Measurements from ENCODE around the gene GLIPR2. TPM values are rescaled to one million over a fixed set of nuclear protein-coding genes. Genes with fewer than 3 reads are reported as not detected.

GLIPR2 gene
- polyA plus RNA-seq, 1 experiment, result 115 TPM

DNA sequence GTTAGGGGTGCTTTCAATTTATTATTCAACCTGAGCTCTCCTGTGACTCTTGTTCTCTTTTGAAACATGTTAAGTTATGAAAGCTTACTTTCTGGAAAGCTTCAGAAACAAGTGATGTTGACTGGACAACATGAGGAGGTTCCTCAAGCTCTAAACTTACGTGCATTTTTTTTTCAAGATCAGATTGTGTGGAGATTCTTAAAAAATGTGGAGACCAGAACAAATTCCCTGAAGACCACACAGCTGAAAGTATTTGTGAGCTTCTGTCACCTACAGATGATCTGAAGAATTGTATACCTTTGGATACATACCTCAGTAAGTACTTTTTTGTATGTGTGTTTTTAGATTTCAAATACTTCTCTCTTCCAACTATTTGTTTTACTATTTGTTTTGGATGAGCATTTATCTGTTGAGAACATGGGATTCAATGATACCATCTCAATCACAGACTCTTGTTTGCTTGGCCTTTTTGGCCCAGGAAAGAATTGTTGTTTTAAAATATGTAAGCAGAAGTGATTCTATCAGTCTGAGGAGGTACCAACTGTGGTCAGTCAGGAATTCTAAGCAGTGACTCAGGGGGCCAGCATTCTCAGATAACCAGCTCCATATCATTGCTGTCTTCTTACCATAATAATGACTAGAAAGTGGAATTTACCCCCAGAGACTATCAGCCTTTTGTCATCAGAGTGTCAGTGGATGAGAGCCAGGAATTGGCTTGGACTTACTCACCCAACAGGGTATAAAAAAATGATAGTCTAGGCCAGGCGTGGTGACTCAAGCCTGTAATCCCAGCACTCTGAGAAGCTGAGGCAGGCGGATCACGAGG is 34.4 kb upstream of the GLIPR2 start:
- TF ChIP-seq, protein P1, sequence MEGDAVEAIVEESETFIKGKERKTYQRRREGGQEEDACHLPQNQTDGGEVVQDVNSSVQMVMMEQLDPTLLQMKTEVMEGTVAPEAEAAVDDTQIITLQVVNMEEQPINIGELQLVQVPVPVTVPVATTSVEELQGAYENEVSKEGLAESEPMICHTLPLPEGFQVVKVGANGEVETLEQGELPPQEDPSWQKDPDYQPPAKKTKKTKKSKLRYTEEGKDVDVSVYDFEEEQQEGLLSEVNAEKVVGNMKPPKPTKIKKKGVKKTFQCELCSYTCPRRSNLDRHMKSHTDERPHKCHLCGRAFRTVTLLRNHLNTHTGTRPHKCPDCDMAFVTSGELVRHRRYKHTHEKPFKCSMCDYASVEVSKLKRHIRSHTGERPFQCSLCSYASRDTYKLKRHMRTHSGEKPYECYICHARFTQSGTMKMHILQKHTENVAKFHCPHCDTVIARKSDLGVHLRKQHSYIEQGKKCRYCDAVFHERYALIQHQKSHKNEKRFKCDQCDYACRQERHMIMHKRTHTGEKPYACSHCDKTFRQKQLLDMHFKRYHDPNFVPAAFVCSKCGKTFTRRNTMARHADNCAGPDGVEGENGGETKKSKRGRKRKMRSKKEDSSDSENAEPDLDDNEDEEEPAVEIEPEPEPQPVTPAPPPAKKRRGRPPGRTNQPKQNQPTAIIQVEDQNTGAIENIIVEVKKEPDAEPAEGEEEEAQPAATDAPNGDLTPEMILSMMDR (IDR thresholded peaks at IDR 0.05; ENCODE audit: low read depth, low read length), result no peak
- no peaks in the 10 kb centered on the region for H3K27me3 ChIP-seq (ENCODE audit: control insufficient read depth, insufficient read depth, low read length)
- POLR2A ChIA-PET, result interaction anchor here (0.6 to 2.8 kb wide), 17 partner anchors 10 to 234 kb away, joined by 3 to 18 read pairs (median 6); partner anchors contain the start of genes CLTA, GLIPR2, HRCT1 and RECK
- H3K9me3 ChIP-seq (ENCODE audit: control insufficient read depth, insufficient read depth, low read length), result no peaks in the 10 kb centered on the region
- H3K27ac ChIP-seq (ENCODE audit: low read depth, low read length), result peak overlapping the region; percentile 86
- peak; percentile 97 for DNase-seq (ENCODE audit: low read depth, low spot score)
- no peak overlapping the region for H3K4me3 ChIP-seq (ENCODE audit: low read depth, low read length)
- CTCF ChIA-PET, result interaction anchor here (0.6 to 2.0 kb wide), 16 partner anchors 9 to 277 kb away, joined by 3 to 11 read pairs (median 4); partner anchors contain the start of genes CLTA and GLIPR2

DNA sequence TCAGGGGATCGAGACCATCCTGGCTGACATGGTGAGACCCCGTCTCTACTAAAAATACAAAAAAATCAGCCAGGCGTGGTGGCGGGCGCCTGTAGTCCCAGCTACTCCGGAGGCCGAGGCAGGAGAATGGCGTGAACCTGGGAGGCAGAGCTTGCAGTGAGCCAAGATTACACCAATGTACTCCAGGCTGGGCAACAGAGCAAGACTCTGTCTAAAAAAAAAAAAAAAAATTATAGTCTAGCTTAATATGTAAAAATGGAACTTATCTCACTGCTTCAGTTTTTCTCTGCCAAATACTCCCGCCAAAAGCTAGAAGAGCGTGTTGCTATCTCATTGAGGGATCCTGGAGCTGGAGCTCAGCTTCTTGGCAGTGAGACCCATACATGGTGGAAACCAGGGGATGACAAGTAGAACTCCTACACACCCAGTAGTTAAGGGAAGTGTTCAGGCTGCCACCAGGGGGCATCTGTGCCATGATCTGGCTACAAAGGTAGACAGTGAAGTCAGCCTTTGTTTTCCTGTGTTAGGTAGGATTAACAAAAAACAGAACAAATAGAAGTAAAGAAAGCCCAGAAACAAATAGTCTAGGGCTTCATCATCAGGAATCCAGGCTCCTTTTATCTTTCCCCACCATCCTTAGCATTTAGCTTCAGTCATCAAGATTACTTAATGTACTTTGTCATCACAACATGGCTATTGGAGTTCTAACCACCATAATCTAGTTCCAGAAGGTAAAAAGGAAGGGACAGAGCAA is 33.6 kb upstream of the GLIPR2 start:
- peak overlapping the region; percentile 86 for H3K27ac ChIP-seq (ENCODE audit: low read depth, low read length)
- CTCF ChIA-PET, result interaction anchor here (0.7 to 2.0 kb wide), 21 partner anchors 11 to 312 kb away, joined by 3 to 11 read pairs (median 4); partner anchors contain the start of genes CLTA and GLIPR2
- TF ChIP-seq, protein P1 (IDR thresholded peaks at IDR 0.05; ENCODE audit: low read depth, low read length), result peak; percentile 65
- no peaks in the 10 kb centered on the region for H3K9me3 ChIP-seq (ENCODE audit: control insufficient read depth, insufficient read depth, low read length)
- DNase-seq (ENCODE audit: low read depth, low spot score), result no peak
- POLR2A ChIA-PET, result interaction anchor here (1.2 to 2.8 kb wide), 11 partner anchors 11 to 197 kb away, joined by 3 to 18 read pairs (median 6); partner anchors contain the start of genes CLTA, GLIPR2, HRCT1 and RECK
- no peak overlapping the region for H3K4me3 ChIP-seq (ENCODE audit: low read depth, low read length)
- H3K27me3 ChIP-seq (ENCODE audit: control insufficient read depth, insufficient read depth, low read length), result no peaks in the 10 kb centered on the region

DNA sequence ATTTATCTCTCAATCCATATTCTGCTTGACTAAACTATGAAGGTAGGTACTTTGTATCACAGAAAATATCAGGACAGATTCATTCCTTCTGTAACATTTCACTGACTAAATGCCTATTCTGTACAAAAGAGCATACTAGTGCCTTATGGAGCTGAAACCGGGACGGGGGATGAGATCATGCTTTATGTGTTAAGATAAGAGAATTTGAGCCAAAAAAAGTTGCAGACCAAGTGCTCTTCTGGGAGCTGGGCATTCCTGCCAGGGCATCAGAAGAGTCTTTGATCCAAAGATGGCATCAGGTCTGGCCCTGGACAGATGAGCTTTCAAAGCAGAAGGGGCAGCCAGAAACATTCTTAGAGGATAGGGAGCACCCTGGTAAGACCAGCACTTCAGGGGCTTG is 27.5 kb upstream of the GLIPR2 start:
- ChIA-PET CTCF (interaction anchor here (0.9 to 1.6 kb wide), 2 partner anchors 42 to 101 kb away, joined by 3 to 4 read pairs; no protein-coding TSS in a partner anchor), POLR2A (interaction anchor here (0.6 kb wide), 1 partner anchor 70 kb away, joined by 3 read pairs; no protein-coding TSS in a partner anchor)
- no peaks in the 10 kb centered on the region for H3K27me3 ChIP-seq (ENCODE audit: control insufficient read depth, insufficient read depth, low read length)
- no peak for DNase-seq (ENCODE audit: low read depth, low spot score)
- H3K9me3 ChIP-seq (ENCODE audit: control insufficient read depth, insufficient read depth, low read length), result no peaks in the 10 kb centered on the region
- H3K4me3 ChIP-seq (ENCODE audit: low read depth, low read length), result no peak overlapping the region
- TF ChIP-seq, protein P1 (IDR thresholded peaks at IDR 0.05; ENCODE audit: low read depth, low read length), result no peak
- H3K27ac ChIP-seq (ENCODE audit: low read depth, low read length), result no peak overlapping the region

DNA sequence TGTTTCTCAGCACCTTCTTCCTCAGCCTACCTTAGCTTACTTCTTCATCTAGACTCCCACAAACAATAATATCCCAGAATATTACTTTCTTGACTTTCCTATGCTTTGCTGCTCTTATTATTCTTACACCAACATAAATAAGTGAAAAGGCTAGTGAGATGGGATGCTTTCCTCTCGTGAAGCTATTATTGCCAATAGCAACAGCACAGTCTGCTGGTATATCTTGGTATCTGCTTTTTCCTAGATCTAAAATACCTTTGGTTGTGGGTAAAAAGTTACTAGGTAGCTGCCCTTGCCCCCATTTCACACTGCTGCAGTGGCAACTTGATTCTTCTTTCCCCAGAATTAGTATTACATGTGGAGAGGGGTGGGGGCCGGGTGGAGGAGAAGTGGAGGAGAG is 26.1 kb upstream of the GLIPR2 start:
- Histone ChIP-seq H3K27ac (ENCODE audit: low read depth, low read length) (no peak overlapping the region), H3K9me3 (ENCODE audit: control insufficient read depth, insufficient read depth, low read length) (no peaks in the 10 kb centered on the region), H3K27me3 (ENCODE audit: control insufficient read depth, insufficient read depth, low read length) (no peaks in the 10 kb centered on the region), H3K4me3 (ENCODE audit: low read depth, low read length) (no peak overlapping the region)
- TF ChIP-seq, protein P1 (IDR thresholded peaks at IDR 0.05; ENCODE audit: low read depth, low read length), result peak; percentile 21; the same call in 1 of the 2 replicates
- ChIA-PET CTCF (interaction anchor here (0.7 to 1.8 kb wide), 3 partner anchors 80 to 156 kb away, joined by 3 to 6 read pairs (median 4); partner anchors contain the start of gene CLTA), POLR2A (interaction anchor here (0.7 kb wide), 1 partner anchor 19 kb away, joined by 6 read pairs; no protein-coding TSS in a partner anchor)
- no peak for DNase-seq (ENCODE audit: low read depth, low spot score)

Measured in AG04450 (cell line).